ENCODE results near the gene TRIM65.

The TRIM65 gene

DNA sequence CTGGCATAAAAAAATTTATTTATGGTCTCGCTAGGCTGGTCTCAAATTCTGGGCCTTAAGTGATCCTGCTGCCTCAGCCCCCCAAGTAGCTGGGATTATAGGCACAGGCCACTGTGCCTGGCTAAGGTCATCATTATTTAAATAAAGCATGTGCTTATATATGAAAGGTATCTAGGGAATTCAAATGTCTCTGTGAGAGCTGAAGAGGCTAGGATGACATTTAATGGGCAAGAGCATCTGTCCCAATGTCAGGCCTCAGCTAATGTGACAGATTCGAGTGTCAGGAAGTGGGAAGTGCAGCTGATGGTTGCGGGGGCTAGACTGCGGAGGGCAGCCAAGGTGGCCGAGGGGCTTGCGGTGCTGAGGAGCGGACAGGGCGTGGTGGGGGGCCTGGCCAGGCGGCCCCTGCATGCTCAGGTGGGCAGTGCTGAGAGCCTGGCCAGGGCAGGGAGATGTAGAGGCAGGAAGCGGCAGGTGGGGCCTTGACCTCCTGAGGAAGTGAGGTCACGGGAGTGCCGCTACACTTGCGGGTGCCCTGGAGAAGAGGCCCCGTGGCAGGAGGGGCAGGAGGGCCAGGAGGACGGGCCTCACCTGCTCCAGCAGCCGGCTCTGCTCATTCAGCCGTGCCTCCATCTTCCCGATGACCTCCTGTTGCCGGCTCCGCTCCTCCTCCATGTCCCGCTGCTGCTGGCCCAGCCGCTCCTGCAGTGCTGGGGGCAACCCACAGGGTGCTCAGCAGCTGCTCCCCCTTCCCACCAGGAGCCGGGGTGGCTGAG, 20.6 kb upstream of the TRIM65 start:
- no peak for DNase-seq

- DNase-seq: no peak
These were observed 18.5 kb upstream of the TRIM65 start for GRCh38 chr17:75915268-75915667.

GRCh38 chr17:75914643-75915267, 18.0 kb upstream of the TRIM65 start:
- DNase-seq: no peak

DNA sequence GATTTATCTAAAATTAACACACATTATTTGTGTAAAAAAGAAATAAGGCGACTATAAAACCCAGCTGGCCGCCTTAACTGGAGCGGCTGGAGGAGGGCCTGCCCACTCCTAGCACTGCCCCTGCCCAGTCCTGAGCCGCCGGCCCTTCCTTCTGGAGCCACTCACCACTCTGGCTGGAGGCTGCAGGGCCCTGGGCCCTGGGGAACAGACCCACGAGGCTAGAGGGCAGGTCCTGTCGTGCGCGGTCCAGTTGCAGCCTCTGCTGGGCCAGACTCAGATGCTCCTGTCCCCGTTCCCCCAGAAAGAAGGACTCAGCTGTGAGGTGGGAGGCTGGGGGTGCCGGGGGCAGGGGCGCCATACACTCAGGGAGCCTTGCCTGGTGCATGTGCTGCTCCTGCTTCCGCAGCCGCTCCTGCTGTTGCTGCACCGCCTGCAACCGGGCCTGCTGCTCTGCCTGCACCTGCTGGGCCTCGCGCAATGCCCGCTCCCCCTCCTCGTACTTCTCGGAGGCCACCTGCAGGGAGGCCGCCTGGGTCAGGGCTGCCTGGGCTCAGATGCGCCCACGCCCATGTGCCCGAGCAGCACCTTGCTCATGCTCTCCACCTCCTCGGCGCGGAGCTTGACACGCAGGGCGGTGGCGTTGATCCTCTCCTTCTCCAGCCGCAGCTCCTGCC, 16.9 kb upstream of the TRIM65 start:
- no peak for DNase-seq

GRCh38 chr17:75910699-75911098, 13.9 kb upstream of the TRIM65 start:
- peak; percentile 8 for DNase-seq

GRCh38 chr17:75909812-75910274, 13.1 kb upstream of the TRIM65 start:
- peak; percentile 57 for DNase-seq

DNA sequence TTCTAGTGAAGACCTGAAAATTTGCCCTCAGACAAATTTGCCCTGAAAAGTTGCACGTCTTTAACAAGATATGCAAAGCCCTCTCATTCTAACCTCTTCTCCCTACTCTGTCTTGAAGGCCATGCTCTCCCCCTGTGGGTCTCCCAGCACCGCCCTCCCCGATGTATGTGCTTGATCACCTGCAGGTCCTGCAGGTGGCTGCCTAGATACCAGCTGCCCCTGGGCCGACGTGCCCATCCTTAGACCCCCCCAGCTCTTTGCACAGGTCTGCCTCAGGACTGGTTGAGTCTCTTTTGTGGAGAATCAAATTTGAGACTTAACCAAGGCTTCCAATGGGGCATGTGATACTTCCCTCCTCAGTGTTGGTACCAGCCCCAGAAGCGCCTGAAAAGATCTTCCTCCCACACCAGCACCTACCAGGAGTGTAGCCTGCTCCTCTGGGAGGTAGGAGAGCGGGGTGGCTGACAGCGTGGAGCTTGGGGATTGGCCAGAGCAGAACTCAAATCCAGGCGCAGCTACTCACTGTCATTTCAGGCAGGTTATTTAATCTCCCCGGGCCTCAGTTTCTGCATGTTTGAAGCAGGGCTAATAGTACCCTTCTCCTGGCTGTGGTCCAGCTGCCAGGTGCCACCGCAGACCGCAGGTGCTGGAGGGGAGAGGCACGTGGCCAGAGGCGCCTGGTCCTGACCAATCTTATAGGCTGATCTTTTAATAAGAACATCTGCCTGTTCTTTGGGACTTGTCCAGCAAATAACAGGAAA, 12.5 kb upstream of the TRIM65 start:
- peak; percentile 90 for DNase-seq

DNA sequence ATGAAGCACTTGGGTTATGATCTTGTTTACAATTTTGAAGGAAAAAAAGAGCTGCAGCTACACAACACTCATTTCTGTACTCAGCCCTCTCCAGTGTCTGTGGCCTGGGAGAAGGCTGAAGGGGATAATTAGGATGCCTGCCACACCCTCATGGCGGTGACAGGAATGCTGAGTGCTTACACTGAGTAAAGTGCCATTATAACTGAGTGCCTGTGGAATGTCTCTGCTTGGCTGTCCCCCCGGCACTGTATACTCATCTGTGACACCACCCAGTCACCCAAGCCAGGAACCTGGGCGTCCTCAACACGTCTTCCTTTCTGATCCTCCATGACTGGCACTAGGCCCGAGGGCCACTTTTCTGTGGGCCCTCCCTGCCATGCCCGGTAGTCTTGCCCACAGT, 11.4 kb upstream of the TRIM65 start:
- DNase-seq: no peak

DNA sequence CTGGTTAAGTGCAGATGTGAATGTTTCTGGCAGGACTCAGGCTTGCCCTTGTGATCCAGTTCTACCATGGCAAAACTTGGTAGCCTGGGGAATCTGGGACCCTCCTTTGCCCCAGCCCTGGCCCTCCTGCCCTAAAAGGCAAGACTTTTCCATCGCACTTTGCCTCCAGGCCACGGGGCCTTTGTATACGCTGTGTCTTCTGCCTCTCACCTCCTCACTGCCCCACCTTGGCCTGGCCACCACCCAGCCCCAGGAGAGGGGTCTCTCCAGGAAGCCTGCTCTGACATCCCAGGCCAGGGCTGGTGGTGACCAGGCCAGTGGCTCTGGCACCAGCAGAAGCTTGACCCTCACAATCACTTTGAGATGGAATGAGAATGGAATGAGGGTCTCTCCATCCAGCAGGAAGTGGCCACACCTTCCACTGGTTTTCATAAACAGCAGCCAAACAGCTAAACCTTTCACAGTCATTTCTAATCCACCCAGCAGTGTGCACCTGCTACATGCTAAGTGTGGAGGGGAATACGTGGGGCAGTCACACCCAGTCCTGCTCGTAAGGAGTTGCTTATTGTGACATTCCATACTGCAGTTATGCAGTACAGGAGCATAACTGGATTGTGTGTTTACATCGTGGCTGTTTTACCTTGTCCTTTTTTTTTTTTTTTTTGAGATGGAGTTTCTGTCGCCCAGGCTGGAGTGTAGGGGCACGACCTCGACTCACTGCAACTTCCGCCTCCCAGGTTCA, 9.6 kb upstream of the TRIM65 start:
- no peak for DNase-seq

- DNase-seq: peak; percentile 76
These were observed 8.2 kb upstream of the TRIM65 start, which contains the start of gene MRPL38 for GRCh38 chr17:75904749-75905521. Gene MRPL38, minus strand, starts transcription at chr17:75904884. Its CDS starts 9 bp downstream, at chr17:75904875.

DNA sequence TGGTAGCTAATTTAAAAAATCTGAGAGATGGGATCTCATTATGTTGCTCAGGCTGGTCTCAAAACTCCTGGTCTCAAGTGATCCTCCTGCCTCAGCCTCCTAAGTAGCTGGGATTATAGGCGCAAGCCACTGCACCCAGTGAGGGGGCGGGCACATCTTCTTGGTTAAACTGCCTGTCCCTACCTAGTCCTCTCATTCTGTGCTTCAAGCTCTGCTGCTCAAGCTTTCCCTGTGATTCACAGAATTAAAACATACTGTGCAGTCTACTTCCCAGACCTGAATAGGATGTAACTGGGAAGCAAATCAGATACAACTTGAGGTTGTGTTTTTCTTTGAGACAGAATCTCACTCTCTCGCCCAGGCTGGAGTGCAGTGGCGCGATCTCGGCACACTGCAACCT, 5.7 kb upstream of the TRIM65 start:
- no peak for DNase-seq

- no peak for DNase-seq
These were observed 5.0 kb upstream of the TRIM65 start for GRCh38 chr17:75901727-75902126.

DNA sequence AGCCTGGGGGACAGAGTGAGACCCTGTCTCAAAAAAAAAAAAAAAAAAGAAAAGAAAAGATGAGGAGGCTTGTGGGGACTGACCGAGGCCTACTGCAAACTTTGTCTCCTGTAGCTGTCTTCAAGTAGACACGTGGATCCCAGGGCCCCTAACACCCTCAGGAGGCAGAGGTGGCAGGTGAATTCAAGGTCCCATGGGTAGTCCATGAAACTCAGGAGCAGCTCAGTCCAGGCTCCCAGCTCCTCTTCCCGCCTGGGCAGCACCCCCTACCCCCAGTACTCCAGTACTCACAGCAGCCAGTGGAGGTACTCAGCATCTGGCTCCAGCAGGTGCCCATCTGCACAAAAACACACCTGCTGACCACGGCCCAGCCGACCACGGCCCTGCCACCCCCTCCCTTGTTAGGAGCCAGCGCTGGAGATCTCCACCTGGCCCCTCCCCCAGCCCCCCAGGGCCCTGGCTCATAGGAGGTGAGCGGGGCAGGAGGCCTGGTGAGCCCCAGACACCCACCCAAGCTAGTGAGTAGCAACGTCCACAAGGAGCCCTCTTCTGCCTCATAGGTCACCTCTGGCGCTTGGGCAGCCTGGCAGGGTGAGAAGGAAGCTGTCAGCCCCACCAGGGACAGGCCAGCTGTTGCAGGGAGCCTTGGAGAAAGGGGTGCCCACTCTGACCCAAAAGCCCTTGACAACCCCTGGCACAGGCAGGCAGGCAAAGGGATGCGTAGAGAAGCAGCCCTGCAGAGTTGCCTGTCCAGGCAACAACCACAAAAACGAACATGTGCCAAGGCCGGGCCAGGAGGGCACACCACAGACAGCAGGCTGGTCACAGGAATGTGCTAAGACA, 4.2 kb upstream of the TRIM65 start:
- DNase-seq: no peak

- no peak for DNase-seq
These were observed 3.2 kb upstream of the TRIM65 start for GRCh38 chr17:75899767-75900468.

DNA sequence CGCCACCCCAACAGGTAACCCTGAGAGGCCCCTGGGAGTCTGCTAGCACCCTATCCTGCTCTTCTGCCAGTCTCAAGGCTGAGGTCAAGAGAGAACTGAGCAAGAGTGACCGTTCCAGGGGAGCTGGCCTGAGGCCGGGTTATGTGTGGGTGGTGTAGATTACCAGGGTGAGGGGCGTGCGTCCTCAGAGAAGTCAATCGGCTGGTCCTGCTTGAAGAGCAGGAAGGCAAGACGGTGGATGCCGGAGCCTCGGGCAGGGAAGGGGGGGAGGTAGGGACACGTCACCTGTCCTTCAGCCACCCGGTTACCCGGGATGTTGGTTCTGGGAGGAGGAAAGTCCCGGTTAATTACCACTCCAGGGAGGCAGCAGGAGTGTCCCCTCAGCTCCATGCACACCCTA, 2.6 kb upstream of the TRIM65 start:
- no peak for DNase-seq

DNA sequence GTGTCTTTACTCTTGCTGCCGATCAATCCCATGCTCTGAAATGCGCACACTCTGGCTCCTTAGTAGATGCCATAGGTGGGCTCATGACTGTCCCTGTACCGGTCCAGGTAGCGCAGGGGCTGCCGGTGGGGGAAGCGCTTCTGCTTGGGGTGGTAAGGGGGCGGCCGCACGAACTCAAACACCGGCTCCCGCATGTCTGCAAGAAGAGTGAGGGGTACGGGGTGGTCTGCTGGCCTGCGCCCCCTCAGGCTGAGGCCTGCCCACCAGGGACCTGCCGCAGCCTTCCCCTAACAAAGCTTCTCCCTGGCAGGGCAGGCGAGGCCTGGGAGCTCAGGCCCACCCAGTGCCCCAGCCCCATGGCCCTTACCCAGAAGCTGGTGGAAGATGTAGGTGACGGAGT, 2.0 kb upstream of the TRIM65 start:
- DNase-seq: no peak

- no peak for DNase-seq
These were observed 1.3 kb upstream of the TRIM65 start for GRCh38 chr17:75898065-75898464.

DNA sequence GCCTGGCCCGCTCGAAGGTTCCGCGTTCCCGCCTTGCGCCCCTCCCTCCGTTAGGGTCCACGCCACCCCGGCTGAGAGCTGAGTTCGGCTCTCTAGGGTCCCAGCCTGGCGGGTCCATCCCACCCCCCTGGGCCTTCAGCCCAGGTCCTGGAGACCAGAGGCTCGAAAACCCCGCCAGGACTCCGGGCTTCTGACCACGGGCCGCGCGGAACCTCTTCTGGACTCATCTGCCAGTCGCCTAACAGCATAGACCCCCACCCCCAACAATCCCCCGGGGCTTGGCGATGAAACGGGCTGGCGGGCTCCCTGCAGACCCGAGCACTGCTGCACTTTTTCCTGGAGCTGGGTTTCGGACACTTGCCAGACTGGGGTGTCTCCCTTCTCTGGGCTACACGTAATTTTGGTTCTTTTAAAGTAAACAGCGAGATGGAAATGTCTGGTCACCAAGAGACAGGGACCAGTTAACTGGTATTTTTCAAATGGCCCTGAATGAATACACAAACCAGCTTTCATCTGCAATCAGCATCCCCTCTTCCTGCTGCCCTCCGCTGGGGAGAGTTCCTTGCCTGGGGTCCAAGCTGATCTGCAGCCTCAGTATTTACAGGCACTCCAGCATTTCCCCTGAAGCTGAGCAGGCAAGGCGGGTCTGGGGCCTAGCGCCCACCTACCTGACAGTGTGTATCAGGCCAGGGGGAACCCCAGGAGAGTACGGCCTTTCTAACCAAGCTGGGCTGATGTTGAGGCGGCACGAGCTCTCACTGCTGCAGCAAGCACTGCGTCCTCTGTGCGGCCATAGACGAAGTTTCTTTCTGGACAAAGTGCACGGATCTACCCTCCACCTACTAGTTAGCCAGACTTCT, 639 bp upstream of the TRIM65 start:
- DNase-seq: no peak
